H1 (cell line): ENCODE measurements around the gene TMEM59L. TPM values are rescaled to one million over a fixed set of nuclear protein-coding genes. Genes with fewer than 3 reads are reported as not detected.

Experiments
- CBX5 ChIP-seq: fragments of 300-800, 300-1000 bp; sonication (generic); IDR thresholded peaks from 2 replicates; pipeline ENCODE4 v1.7.1; 2016; ENCODE audit warnings: antibody characterized with exemption, low read length, low read depth
- HDAC6 ChIP-seq: IDR thresholded peaks from one replicate; pipeline ENCODE4 v1.7.1; 2012; ENCODE audit warnings: low read depth, mild to moderate bottlenecking, inconsistent platforms, low read length, moderate library complexity
- SP4 ChIP-seq: IDR thresholded peaks from 2 replicates; pipeline ENCODE4 v1.6.1; 2012; ENCODE audit warnings: low read length, inconsistent platforms
- SUZ12 ChIP-seq: fragments of 200-600 bp; sonication (generic); IDR thresholded peaks from 2 replicates; pipeline ENCODE4 v1.6.1; 2012; ENCODE audit warnings: mild to moderate bottlenecking, inconsistent platforms, low read length, moderate library complexity, mixed read lengths
- polyA plus RNA-seq, 7 experiments: library from polyadenylated mRNA; depleted of rRNA in 3 of 7; stranded (reverse) in 5 of 7; unstranded in 2 of 7; fragments of >200 nt in 5 of 7; fragments of 200-250 nt in 2 of 7; gene quantifications; 1 replicate in 5 of 7; 2 replicates in 1 of 7; 4 replicates in 1 of 7; pipeline versions ENCODE4 v1.2.1 to v1.2.3, GENCODE V29; 2011 to 2013; ENCODE audit warnings: missing spikeins in 2 of 7, mixed read lengths in 2 of 7
- total RNA-seq: library from RNA; stranded (reverse); fragmentation: NEBNext Ultra II Directional; extraction: Animal tissue kit (Norgen Biotek cat#: 25700); gene quantifications from 2 replicates; pipeline ENCODE4 v1.2.1, GENCODE V29; 2021

Gene TMEM59L
- total and polyA plus RNA-seq, 2 of the 8 experiments (the other 6 are each of a cell fraction or from before 2014, with no cell fraction given) = 4.0 to 12.2 TPM

DNA sequence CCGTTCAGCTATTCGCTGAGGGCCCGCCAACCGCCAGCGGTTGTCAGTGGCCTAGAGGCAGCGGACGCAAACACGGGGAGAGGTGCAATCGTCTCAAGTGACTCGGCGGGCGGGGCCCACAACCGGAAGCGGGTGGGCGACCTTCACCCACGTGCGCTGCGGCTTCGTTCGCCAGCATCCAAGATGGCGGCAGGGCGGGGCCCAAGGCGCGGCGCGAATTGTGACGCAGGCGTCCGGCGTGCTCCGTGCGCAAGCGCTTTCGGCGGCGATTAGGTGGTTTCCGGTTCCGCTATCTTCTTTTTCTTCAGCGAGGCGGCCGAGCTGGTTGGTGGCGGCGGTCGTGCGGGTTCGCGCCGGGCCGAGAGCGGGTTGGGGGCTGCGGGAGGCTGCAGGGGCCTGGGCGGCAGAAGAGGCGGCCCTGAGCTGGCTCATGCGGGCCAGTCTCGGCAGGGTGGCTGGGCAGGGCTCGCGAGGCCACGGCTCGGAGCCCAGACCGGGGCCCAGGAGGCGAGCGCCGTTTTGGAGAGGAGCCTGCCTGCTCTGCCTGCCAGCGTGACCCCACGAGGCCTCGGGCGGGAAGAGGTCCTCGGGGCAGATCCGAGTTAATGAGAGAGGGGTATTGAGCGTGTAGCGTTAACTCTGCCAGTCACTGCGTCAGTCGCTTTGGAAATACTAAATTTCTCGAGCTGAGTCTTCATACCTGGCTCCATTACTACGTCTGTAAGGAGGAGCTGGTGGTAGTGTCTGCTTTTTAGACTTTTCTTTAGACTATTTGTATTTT is 40.9 kb upstream of the TMEM59L start, which contains the start of gene UBA52 (continued):
- TF ChIP-seq SP4 (0 out of 2 replicates have a peak, but pooled peaks have one; percentile 86), CBX5 (no peak), SUZ12 (no peak), HDAC6 (no peak)
